WTC11 (cell line): ENCODE data around the gene ARHGAP26.

Experiments
- CREB1 ChIP-seq: sonication (generic); formaldehyde crosslinking; IDR thresholded peaks from 2 replicates; pipeline ENCODE4 v1.8.0; 2023; ENCODE audit warnings: mild to moderate bottlenecking, missing genetic modification reagents
- ESRRA ChIP-seq: sonication (generic); formaldehyde crosslinking; IDR thresholded peaks from 2 replicates; pipeline ENCODE4 v1.8.1; 2022; ENCODE audit warnings: mild to moderate bottlenecking, missing genetic modification reagents, borderline replicate concordance
- NR3C1 ChIP-seq: sonication (generic); formaldehyde crosslinking; conservative IDR thresholded peaks from 2 replicates; pipeline ENCODE4 v1.8.1; 2023; ENCODE audit warnings: low read depth, mild to moderate bottlenecking, missing genetic modification reagents
- ZNF121 ChIP-seq: sonication (generic); formaldehyde crosslinking; IDR thresholded peaks from 2 replicates; pipeline ENCODE4 v1.8.0; 2023; ENCODE audit warnings: missing genetic modification reagents
- ZNF263 ChIP-seq: sonication (generic); formaldehyde crosslinking; IDR thresholded peaks from 2 replicates; pipeline ENCODE4 v1.8.1; 2022; ENCODE audit warnings: low read depth, mild to moderate bottlenecking, moderate library complexity, missing genetic modification reagents
- ZNF416 ChIP-seq: fragments of 250-450 bp; sonication (Bioruptor Pico); IDR thresholded peaks from 2 replicates; pipeline ENCODE4 v1.9.0; 2021; ENCODE audit warnings: mild to moderate bottlenecking, inconsistent platforms
- TF ChIP-seq, protein P1 (sequence below): sonication (generic); formaldehyde crosslinking; IDR thresholded peaks from 2 replicates; pipeline ENCODE4 v1.8.0; 2022; ENCODE audit warnings: mild to moderate bottlenecking, missing genetic modification reagents
- TF ChIP-seq, protein P2 (sequence below): fragments of 200-600 bp; IDR thresholded peaks from 2 replicates; pipeline ENCODE4 v1.8.0; 2022; ENCODE audit warnings: antibody characterized with exemption
- TF ChIP-seq, protein P3 (sequence below): sonication (generic); formaldehyde crosslinking; IDR thresholded peaks from 2 replicates; pipeline ENCODE4 v1.8.1; 2022; ENCODE audit warnings: missing genetic modification reagents, borderline replicate concordance
- TF ChIP-seq, protein P4 (sequence below): sonication (generic); formaldehyde crosslinking; IDR thresholded peaks from 2 replicates; pipeline ENCODE4 v1.8.1; 2023; ENCODE audit warnings: mild to moderate bottlenecking, moderate library complexity, missing genetic modification reagents
- TF ChIP-seq, protein P5 (sequence below): sonication (generic); formaldehyde crosslinking; IDR thresholded peaks from 2 replicates; pipeline ENCODE4 v1.8.1; 2023; ENCODE audit warnings: mild to moderate bottlenecking, missing genetic modification reagents, moderate library complexity

DNA sequence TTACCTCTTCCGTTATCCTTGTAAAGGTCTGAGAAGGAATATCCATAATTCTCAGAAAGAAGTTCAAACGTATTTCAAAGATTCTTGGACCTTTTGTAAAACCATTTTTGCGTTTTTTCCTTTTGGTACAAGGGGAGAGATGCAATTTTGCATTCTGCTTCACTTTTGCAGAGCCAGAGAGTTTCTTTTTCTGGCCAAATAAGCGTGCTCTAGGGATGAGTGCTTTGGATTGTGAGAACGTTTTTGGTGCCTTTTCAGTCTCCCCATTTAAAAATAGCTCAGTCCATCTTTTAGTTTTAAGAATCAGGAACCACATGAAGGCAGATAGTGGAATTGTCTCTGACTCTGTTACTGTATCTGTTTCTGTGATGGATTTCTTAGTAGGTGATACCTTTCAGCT is 1.5 kb downstream of the ARHGAP26 start:
- TF ChIP-seq, protein P1, sequence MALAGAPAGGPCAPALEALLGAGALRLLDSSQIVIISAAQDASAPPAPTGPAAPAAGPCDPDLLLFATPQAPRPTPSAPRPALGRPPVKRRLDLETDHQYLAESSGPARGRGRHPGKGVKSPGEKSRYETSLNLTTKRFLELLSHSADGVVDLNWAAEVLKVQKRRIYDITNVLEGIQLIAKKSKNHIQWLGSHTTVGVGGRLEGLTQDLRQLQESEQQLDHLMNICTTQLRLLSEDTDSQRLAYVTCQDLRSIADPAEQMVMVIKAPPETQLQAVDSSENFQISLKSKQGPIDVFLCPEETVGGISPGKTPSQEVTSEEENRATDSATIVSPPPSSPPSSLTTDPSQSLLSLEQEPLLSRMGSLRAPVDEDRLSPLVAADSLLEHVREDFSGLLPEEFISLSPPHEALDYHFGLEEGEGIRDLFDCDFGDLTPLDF (CRISPR knock-in tag) = no peak
- no peak for TF ChIP-seq ZNF416 (CRISPR knock-in tag)
- TF ChIP-seq ZNF121 (CRISPR knock-in tag) = no peak
- no peak for TF ChIP-seq CREB1 (CRISPR knock-in tag)
- TF ChIP-seq, protein P2, sequence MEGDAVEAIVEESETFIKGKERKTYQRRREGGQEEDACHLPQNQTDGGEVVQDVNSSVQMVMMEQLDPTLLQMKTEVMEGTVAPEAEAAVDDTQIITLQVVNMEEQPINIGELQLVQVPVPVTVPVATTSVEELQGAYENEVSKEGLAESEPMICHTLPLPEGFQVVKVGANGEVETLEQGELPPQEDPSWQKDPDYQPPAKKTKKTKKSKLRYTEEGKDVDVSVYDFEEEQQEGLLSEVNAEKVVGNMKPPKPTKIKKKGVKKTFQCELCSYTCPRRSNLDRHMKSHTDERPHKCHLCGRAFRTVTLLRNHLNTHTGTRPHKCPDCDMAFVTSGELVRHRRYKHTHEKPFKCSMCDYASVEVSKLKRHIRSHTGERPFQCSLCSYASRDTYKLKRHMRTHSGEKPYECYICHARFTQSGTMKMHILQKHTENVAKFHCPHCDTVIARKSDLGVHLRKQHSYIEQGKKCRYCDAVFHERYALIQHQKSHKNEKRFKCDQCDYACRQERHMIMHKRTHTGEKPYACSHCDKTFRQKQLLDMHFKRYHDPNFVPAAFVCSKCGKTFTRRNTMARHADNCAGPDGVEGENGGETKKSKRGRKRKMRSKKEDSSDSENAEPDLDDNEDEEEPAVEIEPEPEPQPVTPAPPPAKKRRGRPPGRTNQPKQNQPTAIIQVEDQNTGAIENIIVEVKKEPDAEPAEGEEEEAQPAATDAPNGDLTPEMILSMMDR = no peak
- no peak for TF ChIP-seq NR3C1 (CRISPR knock-in tag)
- no peak for TF ChIP-seq ZNF263 (CRISPR knock-in tag)
- TF ChIP-seq, protein P3, sequence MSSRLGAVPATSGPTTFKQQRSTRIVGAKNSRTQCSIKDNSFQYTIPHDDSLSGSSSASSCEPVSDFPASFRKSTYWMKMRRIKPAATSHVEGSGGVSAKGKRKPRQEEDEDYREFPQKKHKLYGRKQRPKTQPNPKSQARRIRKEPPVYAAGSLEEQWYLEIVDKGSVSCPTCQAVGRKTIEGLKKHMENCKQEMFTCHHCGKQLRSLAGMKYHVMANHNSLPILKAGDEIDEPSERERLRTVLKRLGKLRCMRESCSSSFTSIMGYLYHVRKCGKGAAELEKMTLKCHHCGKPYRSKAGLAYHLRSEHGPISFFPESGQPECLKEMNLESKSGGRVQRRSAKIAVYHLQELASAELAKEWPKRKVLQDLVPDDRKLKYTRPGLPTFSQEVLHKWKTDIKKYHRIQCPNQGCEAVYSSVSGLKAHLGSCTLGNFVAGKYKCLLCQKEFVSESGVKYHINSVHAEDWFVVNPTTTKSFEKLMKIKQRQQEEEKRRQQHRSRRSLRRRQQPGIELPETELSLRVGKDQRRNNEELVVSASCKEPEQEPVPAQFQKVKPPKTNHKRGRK (CRISPR knock-in tag) = no peak
- TF ChIP-seq ESRRA (CRISPR knock-in tag) = no peak
- TF ChIP-seq, protein P4, sequence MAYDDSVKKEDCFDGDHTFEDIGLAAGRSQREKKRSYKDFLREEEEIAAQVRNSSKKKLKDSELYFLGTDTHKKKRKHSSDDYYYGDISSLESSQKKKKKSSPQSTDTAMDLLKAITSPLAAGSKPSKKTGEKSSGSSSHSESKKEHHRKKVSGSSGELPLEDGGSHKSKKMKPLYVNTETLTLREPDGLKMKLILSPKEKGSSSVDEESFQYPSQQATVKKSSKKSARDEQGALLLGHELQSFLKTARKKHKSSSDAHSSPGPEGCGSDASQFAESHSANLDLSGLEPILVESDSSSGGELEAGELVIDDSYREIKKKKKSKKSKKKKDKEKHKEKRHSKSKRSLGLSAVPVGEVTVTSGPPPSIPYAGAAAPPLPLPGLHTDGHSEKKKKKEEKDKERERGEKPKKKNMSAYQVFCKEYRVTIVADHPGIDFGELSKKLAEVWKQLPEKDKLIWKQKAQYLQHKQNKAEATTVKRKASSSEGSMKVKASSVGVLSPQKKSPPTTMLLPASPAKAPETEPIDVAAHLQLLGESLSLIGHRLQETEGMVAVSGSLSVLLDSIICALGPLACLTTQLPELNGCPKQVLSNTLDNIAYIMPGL (CRISPR knock-in tag) = no peak
- TF ChIP-seq, protein P5, sequence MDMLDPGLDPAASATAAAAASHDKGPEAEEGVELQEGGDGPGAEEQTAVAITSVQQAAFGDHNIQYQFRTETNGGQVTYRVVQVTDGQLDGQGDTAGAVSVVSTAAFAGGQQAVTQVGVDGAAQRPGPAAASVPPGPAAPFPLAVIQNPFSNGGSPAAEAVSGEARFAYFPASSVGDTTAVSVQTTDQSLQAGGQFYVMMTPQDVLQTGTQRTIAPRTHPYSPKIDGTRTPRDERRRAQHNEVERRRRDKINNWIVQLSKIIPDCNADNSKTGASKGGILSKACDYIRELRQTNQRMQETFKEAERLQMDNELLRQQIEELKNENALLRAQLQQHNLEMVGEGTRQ (CRISPR knock-in tag) = no peak
